MCF 10A (cell line): ENCODE measurements around the gene ASPA. TPM values are rescaled to one million over a fixed set of nuclear protein-coding genes. Genes with fewer than 3 reads are reported as not detected.

Source experiments
- BruUV-seq: library from RNA; stranded (reverse); fragments of 400-500 nt; replicated peaks from 2 replicates; lab custom pipeline; 2021; lab: Mats Ljungman, UMichigan
- CTCF ChIA-PET: fragments of 300-600 bp; sonication (Branson Sonifier 250); formaldehyde crosslinking; extraction: SDS; loops from one replicate; lab custom pipeline; 2021; ENCODE audit warnings: antibody characterized with exemption, inconsistent platforms; lab: Yijun Ruan, JAX
- POLR2A ChIA-PET: fragments of 300-600, 350-650 bp; sonication (Branson Sonifier 250); formaldehyde crosslinking; extraction: SDS; loops from one replicate; lab custom pipeline; 2020; ENCODE audit warnings: antibody characterized with exemption, inconsistent platforms; lab: Yijun Ruan, JAX
- DNase-seq: peaks from one replicate; pipeline ENCODE4 v3.0.0-alpha.2; 2018; ENCODE audit not compliant: unreplicated experiment
- H3K27ac Mint-ChIP-seq: one replicate; pipeline ENCODE4 v1.8.0; 2022; ENCODE audit warnings: mild to moderate bottlenecking, low read depth, mixed read lengths; ENCODE audit not compliant: unreplicated experiment
- H3K27me3 Mint-ChIP-seq: one replicate; pipeline ENCODE4 v1.8.0; 2022; ENCODE audit warnings: mixed read lengths; ENCODE audit not compliant: insufficient read depth, unreplicated experiment
- H3K36me3 Mint-ChIP-seq: one replicate; pipeline ENCODE4 v1.8.0; 2022; ENCODE audit warnings: mild to moderate bottlenecking, moderate library complexity, mixed read lengths; ENCODE audit not compliant: insufficient read depth, unreplicated experiment
- H3K4me1 Mint-ChIP-seq: one replicate; pipeline ENCODE4 v1.8.0; 2022; ENCODE audit warnings: mixed read lengths; ENCODE audit not compliant: insufficient read depth, unreplicated experiment
- H3K4me3 Mint-ChIP-seq: one replicate; pipeline ENCODE4 v1.8.0; 2022; ENCODE audit warnings: mild to moderate bottlenecking, moderate library complexity, mixed read lengths; ENCODE audit not compliant: unreplicated experiment
- H3K9me3 Mint-ChIP-seq: one replicate; pipeline ENCODE4 v1.8.0; 2022; ENCODE audit warnings: mixed read lengths; ENCODE audit not compliant: unreplicated experiment
- intact Hi-C: fragments of 100-400 bp; cut with micrococcal nuclease; formaldehyde crosslinking; loops from 2 replicates; pipeline ENCODE4 v1.14.1; 2022
- total RNA-seq: library from RNA; stranded (reverse); gene quantifications from 2 replicates; pipeline ENCODE4 v1.2.3, GENCODE V29; 2022
- TF ChIP-seq, protein P1 (sequence below): fragments of 200-600 bp; IDR thresholded peaks from one replicate; pipeline ENCODE4 v1.8.0; 2022; ENCODE audit warnings: antibody characterized with exemption, mild to moderate bottlenecking; ENCODE audit not compliant: unreplicated experiment

Gene ASPA
- total RNA-seq, 1 experiment from 2014 or later: 0.54 TPM

GRCh38 chr17:3497101-3497500, 21.3 kb downstream of the ASPA start:
- H3K4me3 Mint-ChIP-seq: no peak overlapping the region
- peaks cover 9% of the 10 kb centered on the region for H3K9me3 Mint-ChIP-seq
- intact Hi-C loops: no loop called here
- H3K27me3 Mint-ChIP-seq: no peaks in the 10 kb centered on the region
- H3K27ac Mint-ChIP-seq: no peak overlapping the region
- BruUV-seq: no TSS peak
- H3K36me3 Mint-ChIP-seq: no peaks in the 10 kb centered on the region
- ChIA-PET CTCF (no interaction called here), POLR2A (no interaction called here)
- TF ChIP-seq, protein P1, sequence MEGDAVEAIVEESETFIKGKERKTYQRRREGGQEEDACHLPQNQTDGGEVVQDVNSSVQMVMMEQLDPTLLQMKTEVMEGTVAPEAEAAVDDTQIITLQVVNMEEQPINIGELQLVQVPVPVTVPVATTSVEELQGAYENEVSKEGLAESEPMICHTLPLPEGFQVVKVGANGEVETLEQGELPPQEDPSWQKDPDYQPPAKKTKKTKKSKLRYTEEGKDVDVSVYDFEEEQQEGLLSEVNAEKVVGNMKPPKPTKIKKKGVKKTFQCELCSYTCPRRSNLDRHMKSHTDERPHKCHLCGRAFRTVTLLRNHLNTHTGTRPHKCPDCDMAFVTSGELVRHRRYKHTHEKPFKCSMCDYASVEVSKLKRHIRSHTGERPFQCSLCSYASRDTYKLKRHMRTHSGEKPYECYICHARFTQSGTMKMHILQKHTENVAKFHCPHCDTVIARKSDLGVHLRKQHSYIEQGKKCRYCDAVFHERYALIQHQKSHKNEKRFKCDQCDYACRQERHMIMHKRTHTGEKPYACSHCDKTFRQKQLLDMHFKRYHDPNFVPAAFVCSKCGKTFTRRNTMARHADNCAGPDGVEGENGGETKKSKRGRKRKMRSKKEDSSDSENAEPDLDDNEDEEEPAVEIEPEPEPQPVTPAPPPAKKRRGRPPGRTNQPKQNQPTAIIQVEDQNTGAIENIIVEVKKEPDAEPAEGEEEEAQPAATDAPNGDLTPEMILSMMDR: no peak
- H3K4me1 Mint-ChIP-seq: no peaks in the 10 kb centered on the region
- no peak for DNase-seq

- BruUV-seq: no TSS peak
- intact Hi-C loops: no loop called here
- Mint-ChIP-seq H3K9me3 (peaks cover 9% of the 10 kb centered on the region), H3K27ac (no peak overlapping the region), H3K36me3 (no peaks in the 10 kb centered on the region), H3K4me3 (no peak overlapping the region), H3K4me1 (no peaks in the 10 kb centered on the region), H3K27me3 (peaks cover 16% of the 10 kb centered on the region)
- TF ChIP-seq, protein P1: no peak
- CTCF ChIA-PET: no interaction called here
- POLR2A ChIA-PET: interaction anchor here (1.2 kb wide), 1 partner anchor 12 kb away, joined by 3 read pairs; no protein-coding TSS in a partner anchor
- no peak for DNase-seq
Observed at GRCh38 chr17:3501344-3501743, 25.5 kb downstream of the ASPA start.

- Mint-ChIP-seq H3K27me3 (peaks cover 16% of the 10 kb centered on the region), H3K9me3 (peaks cover 9% of the 10 kb centered on the region), H3K4me1 (no peaks in the 10 kb centered on the region), H3K36me3 (no peaks in the 10 kb centered on the region), H3K4me3 (no peak overlapping the region), H3K27ac (no peak overlapping the region)
- ChIA-PET CTCF (no interaction called here), POLR2A (no interaction called here)
- intact Hi-C loops: no loop called here
- TF ChIP-seq, protein P1: no peak
- BruUV-seq: no TSS peak
- no peak for DNase-seq
Observed at GRCh38 chr17:3502466-3502865, 26.7 kb downstream of the ASPA start.

DNA sequence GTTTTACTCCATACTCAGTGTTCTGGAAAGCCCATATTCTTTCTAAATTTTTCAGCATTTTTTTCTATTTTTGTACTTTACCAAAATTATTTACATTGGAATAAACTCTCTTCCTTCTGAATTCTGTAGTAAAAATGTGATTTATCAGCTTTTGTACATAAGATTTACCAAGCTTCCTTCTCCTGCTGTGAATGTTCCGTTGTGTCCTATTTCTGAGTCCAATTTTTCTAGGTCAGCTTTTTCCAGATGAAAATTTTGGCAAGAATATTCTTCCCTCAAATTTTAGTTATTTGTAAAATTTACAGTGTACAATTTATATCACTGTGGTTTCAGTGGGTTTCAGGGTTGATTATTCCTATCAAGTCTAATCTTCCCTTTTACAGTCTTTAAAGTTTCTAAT, 27.5 kb downstream of the ASPA start:
- intact Hi-C loops: no loop called here
- CTCF ChIA-PET: interaction anchor here (0.7 kb wide), 1 partner anchor 145 kb away, joined by 3 read pairs; no protein-coding TSS in a partner anchor
- Mint-ChIP-seq H3K4me1 (no peaks in the 10 kb centered on the region), H3K36me3 (no peaks in the 10 kb centered on the region), H3K27me3 (peaks cover 16% of the 10 kb centered on the region), H3K9me3 (peaks cover 9% of the 10 kb centered on the region), H3K4me3 (no peak overlapping the region), H3K27ac (no peak overlapping the region)
- POLR2A ChIA-PET: no interaction called here
- BruUV-seq: no TSS peak
- TF ChIP-seq, protein P1: no peak
- no peak for DNase-seq
